ENCODE results near the gene FRG2B.
"Not testable (repeated sequence)": the region's sequence is repeated elsewhere in the genome, so short reads cannot be mapped to it uniquely, and the experiment has no call there.

FRG2B gene

GRCh38 chr10:133626695-133627094, at the start of gene FRG2B:
Gene FRG2B (minus strand): TSS chr10:133626795. CDS start chr10:133626742, 53 bp downstream.
- H3K4me3 ChIP-seq (ENCODE audit: low read depth, low read length); DNase-seq (ENCODE audit: low read depth): not testable (repeated sequence)

- H3K4me3 ChIP-seq (ENCODE audit: low read depth, low read length); DNase-seq (ENCODE audit: low read depth): not testable (repeated sequence)
These were observed 40.9 kb upstream of the FRG2B start for GRCh38 chr10:133667446-133667845.

- not testable (repeated sequence) for DNase-seq (ENCODE audit: low read depth)
These were observed 37.1 kb upstream of the FRG2B start for GRCh38 chr10:133663544-133664160.

GRCh38 chr10:133661122-133661521, 34.5 kb upstream of the FRG2B start:
- H3K4me3 ChIP-seq (ENCODE audit: low read depth, low read length); DNase-seq (ENCODE audit: low read depth): not testable (repeated sequence)

More at GRCh38 chr10:133663544-133664160, 37.1 kb upstream of the FRG2B start:
- H3K4me3 ChIP-seq (ENCODE audit: low read depth, low read length), result not testable (repeated sequence)

GRCh38 chr10:133660516-133660915, 33.9 kb upstream of the FRG2B start:
- not testable (repeated sequence) for DNase-seq (ENCODE audit: low read depth); H3K4me3 ChIP-seq (ENCODE audit: low read depth, low read length)

- not testable (repeated sequence) for H3K4me3 ChIP-seq (ENCODE audit: low read depth, low read length); DNase-seq (ENCODE audit: low read depth)
These were observed 30.7 kb upstream of the FRG2B start for GRCh38 chr10:133657276-133657675.

- peak overlapping the region; percentile 42; the same call in 1 of the 2 replicates for H3K4me3 ChIP-seq (ENCODE audit: low read depth, low read length)
These were observed 22.4 kb upstream of the FRG2B start for GRCh38 chr10:133648872-133649455.

GRCh38 chr10:133647075-133647748, 20.6 kb upstream of the FRG2B start:
- not testable (repeated sequence) for H3K4me3 ChIP-seq (ENCODE audit: low read depth, low read length); DNase-seq (ENCODE audit: low read depth)
- TF ChIP-seq CTCF (IDR thresholded peaks at IDR 0.05; ENCODE audit: control insufficient read depth, extremely low read depth, insufficient read depth), result peak; percentile 27

More at GRCh38 chr10:133648872-133649455, 22.4 kb upstream of the FRG2B start:
- DNase-seq (ENCODE audit: low read depth), result not testable (repeated sequence)

GRCh38 chr10:133637846-133638235, 11.2 kb upstream of the FRG2B start:
- H3K4me3 ChIP-seq (ENCODE audit: low read depth, low read length); DNase-seq (ENCODE audit: low read depth): not testable (repeated sequence)

GRCh38 chr10:133637202-133637845, 10.7 kb upstream of the FRG2B start:
- not testable (repeated sequence) for DNase-seq (ENCODE audit: low read depth); H3K4me3 ChIP-seq (ENCODE audit: low read depth, low read length)
- TF ChIP-seq CTCF (IDR thresholded peaks at IDR 0.05; ENCODE audit: control insufficient read depth, extremely low read depth, insufficient read depth), result 0 out of 2 replicates have a peak, but pooled peaks have one; percentile 5

- H3K4me3 ChIP-seq (ENCODE audit: low read depth, low read length); DNase-seq (ENCODE audit: low read depth): not testable (repeated sequence)
These were observed 4.2 kb upstream of the FRG2B start for GRCh38 chr10:133630723-133631249.

- H3K4me3 ChIP-seq (ENCODE audit: low read depth, low read length); DNase-seq (ENCODE audit: low read depth): not testable (repeated sequence)
These were observed 4.1 kb downstream of the FRG2B start for GRCh38 chr10:133622544-133622943.
